Glomerular endothelial cell (primary cell): ENCODE data around the gene SEC24D. TPM values are rescaled to one million over a fixed set of nuclear protein-coding genes. Genes with fewer than 3 reads are reported as not detected.

ENCODE experiments used
- DNase-seq: peaks from one replicate; pipeline ENCODE4 v3.0.0-alpha.2; 2011; ENCODE audit warnings: low read depth, low spot score; ENCODE audit errors: extremely low read depth
- total RNA-seq: library from RNA; depleted of rRNA; stranded (reverse); fragments of >200 nt; gene quantifications from 2 replicates; pipeline ENCODE4 v1.2.3, GENCODE V29; 2015

Gene SEC24D
- total RNA-seq, 1 donor from 2014 or later, result 134 TPM

DNA sequence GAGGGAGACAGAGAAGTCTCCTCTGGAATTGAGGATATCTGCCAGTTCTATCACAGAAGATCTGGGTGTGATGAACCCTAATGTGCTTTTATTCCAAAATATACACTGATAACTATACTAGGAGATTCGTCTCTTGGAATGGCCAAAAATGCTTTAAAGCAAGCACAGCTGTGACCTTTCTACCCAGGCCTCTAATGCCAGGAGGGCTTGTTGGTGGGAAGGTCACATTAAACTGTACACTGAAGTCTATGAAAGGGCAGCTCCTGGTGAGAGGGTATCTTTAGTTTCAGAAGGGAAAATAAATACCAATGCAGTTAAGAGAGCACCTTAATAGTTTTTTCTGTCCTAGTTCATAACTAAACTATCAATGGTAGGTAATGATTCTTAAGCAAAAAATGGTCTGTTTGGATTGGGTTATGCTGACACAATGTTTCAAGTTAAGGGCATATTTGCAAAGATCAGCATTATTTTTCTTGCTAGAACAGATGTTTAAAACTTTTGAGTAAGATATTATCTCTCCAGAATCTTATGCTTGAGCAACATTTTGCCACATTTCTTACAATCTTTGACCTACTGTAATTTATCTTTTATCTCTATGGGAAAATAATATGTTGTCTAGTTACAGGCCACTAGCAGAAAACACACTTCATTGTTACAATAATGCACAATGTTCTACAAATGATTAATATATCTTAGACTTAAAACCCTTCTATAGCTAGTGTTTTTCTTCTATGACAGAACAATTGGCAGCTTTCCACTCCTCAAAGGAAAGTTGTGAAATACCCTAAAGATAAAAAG is 59.6 kb downstream of the SEC24D start:
- no peak for DNase-seq

- no peak for DNase-seq
Measured at GRCh38 chr4:118775405-118775804, 60.5 kb downstream of the SEC24D start.

GRCh38 chr4:118774989-118775388 is 60.9 kb downstream of the SEC24D start:
- no peak for DNase-seq

DNA sequence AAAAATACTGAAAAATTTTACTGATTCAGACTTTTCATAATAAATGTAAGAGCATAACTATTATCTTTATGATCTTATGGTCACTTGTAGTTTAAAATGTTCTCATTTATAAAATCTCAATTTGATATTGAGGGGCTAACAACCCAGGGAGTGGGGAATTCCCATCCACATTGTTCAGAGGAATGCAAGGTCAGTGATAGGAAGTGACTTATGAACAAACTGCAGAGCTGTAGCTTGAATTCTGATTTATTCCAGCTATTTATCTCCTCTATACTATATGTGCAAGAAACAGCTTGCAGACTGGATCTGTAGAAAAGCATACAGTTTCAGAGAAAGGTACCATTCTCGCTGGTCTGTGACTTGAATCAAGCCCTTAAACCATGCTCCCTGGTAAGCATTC is 61.6 kb downstream of the SEC24D start:
- no peak for DNase-seq

DNA sequence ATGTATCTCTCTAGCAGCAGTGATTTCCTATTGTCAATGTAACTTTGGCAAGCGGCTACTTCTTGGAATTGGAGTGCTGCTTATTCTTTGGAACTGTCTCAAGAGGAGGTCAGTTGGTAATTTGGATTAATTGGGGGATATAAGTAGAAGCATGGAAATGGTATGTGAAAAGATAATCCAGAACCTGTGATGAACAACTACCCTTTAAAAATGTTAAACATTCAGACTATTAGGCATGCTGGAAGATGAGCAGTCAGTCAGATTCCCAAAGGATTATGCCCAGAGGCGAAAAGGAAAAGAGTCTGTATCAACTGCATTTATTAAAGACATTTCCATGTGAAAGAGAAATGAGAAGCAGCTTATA is 62.5 kb downstream of the SEC24D start:
- DNase-seq, result no peak

- DNase-seq, result no peak
Measured at GRCh38 chr4:118772767-118773428, 63.0 kb downstream of the SEC24D start.

GRCh38 chr4:118772081-118772766 is 63.7 kb downstream of the SEC24D start:
- no peak for DNase-seq

DNA sequence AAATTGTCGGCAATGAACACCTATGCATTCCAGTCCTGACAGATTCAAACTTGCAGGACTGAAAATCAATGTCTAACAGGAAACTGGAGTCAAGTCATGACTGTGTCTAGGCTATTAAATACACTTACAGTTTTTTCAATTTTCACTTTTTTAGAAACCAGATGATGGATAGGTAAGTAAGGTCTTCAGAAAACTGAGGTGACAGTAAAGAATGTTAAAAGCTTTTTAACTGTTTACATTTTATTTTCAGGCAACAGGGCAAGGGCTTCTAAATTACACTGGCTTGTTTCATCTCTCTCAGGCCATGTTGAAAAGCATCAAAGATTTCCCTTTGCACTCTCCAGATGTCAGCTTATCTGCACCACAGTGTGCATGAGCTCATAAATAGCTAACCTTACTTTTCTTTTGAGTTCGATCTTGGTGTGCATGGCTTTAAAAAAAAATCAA is 65.2 kb downstream of the SEC24D start:
- no peak for DNase-seq

GRCh38 chr4:118769161-118769560 is 66.8 kb downstream of the SEC24D start:
- DNase-seq, result no peak

- DNase-seq, result no peak
Measured at GRCh38 chr4:118767109-118767508, 68.8 kb downstream of the SEC24D start.

DNA sequence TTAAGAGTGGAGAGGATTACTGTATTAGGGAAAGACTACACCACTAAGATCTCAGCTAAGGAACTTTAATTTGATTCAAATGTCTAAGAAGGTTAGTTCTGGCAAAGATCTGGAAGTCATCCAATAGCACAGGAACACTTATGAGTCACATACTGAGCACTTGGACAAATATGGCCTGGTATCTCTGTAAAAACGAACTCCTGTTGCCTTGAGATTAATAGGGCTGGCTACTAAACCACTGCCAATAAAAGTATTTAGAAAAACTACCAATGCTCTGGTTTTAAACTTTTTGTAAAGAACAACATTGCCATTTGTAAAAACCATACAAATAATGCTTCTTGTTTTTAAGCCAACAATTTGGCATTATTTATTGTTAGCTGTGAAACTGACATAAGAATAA is 70.5 kb downstream of the SEC24D start:
- peak; percentile 93 for DNase-seq

DNA sequence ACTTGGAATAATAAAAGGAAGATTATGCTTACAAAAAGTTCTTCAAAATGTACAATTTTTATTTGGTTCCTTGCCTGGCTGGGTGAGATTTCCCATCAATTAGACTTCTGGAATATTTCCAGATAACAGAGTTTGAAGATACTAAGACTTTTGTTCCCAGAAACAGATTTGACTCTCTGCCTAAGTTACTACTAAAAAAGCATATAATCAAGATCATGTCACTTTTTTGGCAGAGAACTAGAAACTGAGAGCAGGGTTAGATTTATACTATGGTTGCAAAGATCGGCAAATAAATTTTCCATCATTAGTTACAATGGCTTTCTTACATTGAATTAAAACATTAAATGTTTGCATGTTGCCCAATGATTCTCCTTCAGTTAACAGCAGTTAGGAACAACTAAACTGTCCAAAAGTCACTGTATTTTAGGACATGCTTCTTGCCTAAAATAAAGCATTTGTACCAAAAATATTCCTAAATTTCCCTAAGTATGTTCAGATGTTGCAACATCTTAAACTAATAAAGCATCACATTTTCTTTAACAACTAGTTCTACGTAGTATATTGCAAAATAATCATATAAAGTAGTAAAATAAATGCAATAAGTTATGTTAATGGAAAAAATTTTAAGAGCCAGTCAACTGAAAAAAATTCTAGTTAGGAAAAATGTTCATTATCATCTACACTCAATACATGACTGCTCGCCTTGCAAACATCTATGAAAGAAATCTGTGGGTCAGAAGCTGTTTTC is 73.0 kb downstream of the SEC24D start:
- DNase-seq, result no peak

GRCh38 chr4:118762155-118762554 is 73.8 kb downstream of the SEC24D start:
- DNase-seq, result no peak

DNA sequence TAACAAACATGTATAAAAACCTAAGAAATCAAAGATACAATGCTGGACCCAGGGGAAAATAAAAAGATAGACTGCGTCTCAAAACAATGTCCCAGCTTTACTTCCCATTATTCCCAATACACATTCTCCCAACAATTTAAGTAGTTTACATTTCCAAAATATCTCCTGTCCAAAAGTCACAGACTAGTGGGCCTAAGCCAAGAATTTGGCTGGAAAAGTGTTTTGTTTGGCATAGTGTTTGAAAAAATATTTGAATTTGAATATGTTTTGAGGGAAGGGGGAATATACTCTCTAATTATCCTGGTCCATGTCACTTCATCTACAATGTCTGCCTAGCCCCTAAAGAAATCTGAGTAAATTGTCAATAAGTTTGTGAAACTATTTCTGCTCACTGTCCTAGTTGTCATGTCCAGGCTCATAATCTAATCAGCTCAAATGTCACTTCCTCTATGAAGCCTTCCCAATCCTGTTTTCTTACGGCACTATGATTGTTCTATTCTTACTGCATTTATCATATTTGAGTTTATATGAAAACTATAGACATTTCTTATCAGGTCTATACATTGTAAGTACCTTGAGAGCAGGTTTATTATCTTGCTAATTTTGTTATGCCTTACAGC is 74.4 kb downstream of the SEC24D start:
- DNase-seq, result no peak

- no peak for DNase-seq
Measured at GRCh38 chr4:118760493-118760892, 75.4 kb downstream of the SEC24D start.

GRCh38 chr4:118760092-118760491 is 75.8 kb downstream of the SEC24D start:
- DNase-seq, result no peak

DNA sequence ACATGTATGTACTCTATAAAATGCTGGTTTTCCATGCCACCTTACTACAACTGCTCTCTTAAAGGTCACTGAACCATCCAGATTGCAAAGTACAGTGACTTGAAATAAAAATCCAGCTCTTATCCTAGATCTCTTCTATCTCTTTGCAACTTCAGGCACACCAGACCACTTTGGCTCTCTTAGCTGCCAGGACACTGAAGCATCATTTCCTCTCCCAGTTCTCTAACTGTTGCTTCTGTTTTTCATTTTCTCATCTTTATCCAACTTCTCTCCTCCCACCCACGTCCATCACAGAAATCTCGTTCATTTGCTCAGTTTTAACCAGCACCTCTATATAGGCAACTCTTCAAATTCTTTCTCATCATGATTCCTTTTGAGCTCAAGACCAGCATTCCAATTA is 76.4 kb downstream of the SEC24D start:
- DNase-seq, result no peak

DNA sequence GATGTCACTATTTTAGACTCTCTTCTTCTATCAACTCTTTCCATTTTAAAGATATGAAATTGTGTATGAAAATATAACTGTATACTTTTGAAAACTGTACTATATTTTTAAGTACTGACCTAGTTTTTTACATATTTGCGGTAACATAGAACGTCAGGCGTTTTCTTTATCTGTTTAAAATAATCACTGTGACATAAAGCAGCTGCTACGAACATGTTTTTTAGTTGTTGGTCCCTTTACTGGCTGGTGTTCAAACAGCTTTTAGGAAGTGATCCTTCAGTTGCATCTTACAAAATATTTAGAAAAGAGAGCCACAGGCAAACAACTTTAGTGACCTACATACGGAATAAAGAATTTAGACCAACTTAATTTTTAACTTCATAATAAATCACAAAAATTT is 77.6 kb downstream of the SEC24D start:
- DNase-seq, result no peak

DNA sequence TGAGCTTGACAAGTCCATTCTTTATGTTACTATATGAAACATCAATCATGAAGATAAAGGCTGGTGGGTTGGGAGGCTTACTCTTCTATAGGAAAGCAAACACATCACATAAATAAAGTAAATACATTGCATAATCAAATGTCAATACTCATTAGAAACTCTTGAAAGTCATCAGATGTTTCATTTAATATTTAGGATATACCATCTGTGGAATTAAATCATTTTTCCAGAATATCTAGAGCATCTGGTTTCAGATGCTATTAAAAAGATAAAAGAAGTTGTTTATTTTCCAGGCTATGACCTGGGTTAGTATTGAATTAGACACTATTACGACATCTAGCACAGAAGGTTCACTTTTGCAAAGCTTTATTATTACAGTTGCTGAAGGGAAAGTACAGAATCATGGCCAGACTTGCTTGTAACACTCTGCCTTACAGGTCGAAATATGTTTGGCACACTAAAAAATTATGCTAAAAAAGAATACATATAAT is 78.1 kb downstream of the SEC24D start:
- no peak for DNase-seq

GRCh38 chr4:118756958-118757357 is 79.0 kb downstream of the SEC24D start:
- DNase-seq, result no peak
